Activated T-cell treated with anti-CD3 and anti-CD28 coated beads, Interleukin-2, amount 50 U/mL, for 1 hour (primary cell): ENCODE measurements around the gene MUC16.

Experiments
- DNase-seq: peaks from one replicate; pipeline ENCODE4 v3.0.0-alpha.2; 2020

The MUC16 gene

DNA sequence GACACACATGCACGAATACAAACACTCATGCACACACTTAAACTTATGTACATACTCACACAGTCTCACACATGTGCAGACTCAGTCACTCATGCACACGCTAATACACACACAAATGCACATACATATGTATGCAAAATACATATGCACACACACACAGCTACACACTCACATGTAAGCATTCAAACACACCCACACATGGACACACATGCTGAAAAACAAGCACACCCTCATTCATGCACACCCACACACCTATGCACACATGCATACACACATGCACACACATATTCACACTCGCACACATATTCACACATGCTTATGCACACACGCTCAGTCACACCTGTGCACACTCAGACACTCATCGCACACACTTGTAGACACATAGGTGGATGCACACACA, 9.3 kb downstream of the MUC16 start:
- DNase-seq = no peak

GRCh38 chr19:8988204-8988603, 22.0 kb downstream of the MUC16 start:
- DNase-seq = no peak

DNA sequence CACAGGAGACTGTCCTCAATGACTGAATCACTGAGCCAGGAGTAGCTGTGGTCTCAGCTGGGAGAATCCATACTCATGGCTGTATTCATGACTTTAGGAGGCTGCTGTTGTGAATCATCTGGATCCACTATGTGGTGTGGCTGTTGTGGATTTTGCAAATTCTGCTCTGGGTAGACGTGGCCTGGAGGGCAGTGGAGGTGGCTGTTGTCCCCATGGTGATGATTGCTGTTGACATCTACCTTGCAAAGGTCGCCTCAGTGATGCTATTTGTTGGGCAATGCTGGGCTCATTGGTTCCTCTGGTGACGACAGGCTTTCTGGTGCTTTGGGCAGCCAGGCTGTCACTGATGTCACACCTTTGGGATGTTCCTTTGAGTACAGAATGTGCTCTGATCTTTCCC, 23.9 kb downstream of the MUC16 start:
- no peak for DNase-seq

DNA sequence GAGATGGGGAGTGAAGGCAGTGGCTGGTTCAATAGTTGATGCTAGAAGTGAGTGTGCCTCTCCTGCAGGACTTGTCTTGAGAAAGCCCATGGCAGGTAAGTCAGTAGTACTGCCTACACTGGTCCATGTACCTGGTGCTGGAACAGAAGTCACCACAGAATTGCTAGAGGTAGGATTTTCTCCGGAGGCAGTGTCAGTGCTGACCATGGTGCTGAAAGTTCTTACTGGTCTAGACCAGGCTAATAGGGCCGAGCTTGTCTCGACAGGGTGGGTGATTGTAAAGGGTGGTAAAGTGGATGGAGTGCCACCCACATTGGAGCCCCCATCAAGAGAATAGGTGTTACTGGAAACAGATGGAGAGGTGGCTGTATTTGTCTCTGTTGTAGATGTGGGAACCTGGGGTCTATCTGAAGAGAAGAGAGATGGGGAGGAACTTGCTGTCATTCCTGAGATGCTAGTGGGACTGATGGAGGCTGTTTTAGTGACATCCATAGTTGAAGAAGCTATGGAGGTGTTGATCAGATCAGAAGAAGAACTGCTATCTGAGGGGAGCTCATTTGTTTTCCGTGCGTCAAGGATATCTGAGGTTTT, 36.6 kb downstream of the MUC16 start:
- DNase-seq = no peak

DNA sequence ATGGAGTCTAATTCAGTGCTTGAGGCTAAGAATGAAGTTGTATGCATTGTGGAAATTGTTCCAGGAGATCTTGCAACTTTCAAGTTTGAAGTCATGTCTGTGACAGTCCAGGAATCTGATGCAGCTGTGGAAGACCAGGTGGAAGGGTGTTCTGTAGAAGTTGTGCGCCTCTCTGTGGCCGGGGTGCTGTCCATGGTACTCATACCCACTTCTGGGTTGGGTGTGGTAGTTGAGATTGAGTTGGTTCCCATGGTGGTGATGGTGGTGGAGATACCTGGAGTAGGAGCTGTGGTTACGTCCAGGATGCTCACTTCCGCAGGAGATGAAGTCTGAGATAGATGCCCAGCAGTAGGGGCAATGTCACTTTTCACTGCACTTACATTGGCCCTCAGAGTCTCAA, 44.3 kb downstream of the MUC16 start:
- no peak for DNase-seq
